ENCODE measurements around the gene C13orf46. TPM values are rescaled to one million over a fixed set of nuclear protein-coding genes. Genes with fewer than 3 reads are reported as not detected.

Gene C13orf46
- total and polyA plus RNA-seq, 4 donors: 1.1 to 11.3 (median 6.4) TPM

GRCh38 chr13:114012141-114012540, 38.3 kb upstream of the C13orf46 start:
- H3K27ac ChIP-seq (ENCODE audit: low read depth in 1 of 2, low read length in 1 of 2): peak overlapping the region in 1 of 2 donors; percentile 10
- peaks cover 0 to 2% (median 0%) of the 10 kb centered on the region in 4 donors for H3K9me3 ChIP-seq (ENCODE audit: control insufficient read depth in 4 of 4, insufficient read depth in 3 of 4, low read length in 3 of 4)
- H3K36me3 ChIP-seq (ENCODE audit: control insufficient read depth in 4 of 4, insufficient read depth in 4 of 4, low read length in 4 of 4): peaks cover 2 to 51% (median 11%) of the 10 kb centered on the region in 4 donors
- H3K4me1 ChIP-seq (ENCODE audit: control insufficient read depth in 5 of 5, insufficient read depth in 5 of 5, low read length in 5 of 5): peaks cover 0 to 2% (median 0%) of the 10 kb centered on the region in 5 donors
- TF ChIP-seq CTCF (IDR thresholded peaks at IDR 0.05; ENCODE audit: control extremely low read depth, extremely low read depth): no peak
- 92% methylated on average over 17 of the region's 17 CpGs for WGBS, 2 donors
- no peak for ATAC-seq (ENCODE audit: insufficient read depth, low FRiP score)
- no peaks in the 10 kb centered on the region for H3K27me3 ChIP-seq (ENCODE audit: control insufficient read depth in 3 of 3, insufficient read depth in 3 of 3, low read length in 2 of 3)
- no peak overlapping the region for H3K9ac ChIP-seq (ENCODE audit: insufficient read depth in 1 of 2, low read length in 2 of 2)
- no peak for DNase-seq
- H3K4me3 ChIP-seq: no peak overlapping the region

GRCh38 chr13:114011226-114011625, 37.4 kb upstream of the C13orf46 start:
- peaks cover 2 to 46% (median 11%) of the 10 kb centered on the region in 4 donors for H3K36me3 ChIP-seq (ENCODE audit: control insufficient read depth in 4 of 4, insufficient read depth in 4 of 4, low read length in 4 of 4)
- 97% methylated on average over 19 of the region's 19 CpGs for WGBS, 2 donors
- no peak overlapping the region for H3K27ac ChIP-seq (ENCODE audit: low read depth in 1 of 2, low read length in 1 of 2)
- no peak for DNase-seq
- H3K9me3 ChIP-seq (ENCODE audit: control insufficient read depth in 4 of 4, insufficient read depth in 3 of 4, low read length in 3 of 4): peaks cover 0 to 2% (median 0%) of the 10 kb centered on the region in 4 donors
- H3K4me3 ChIP-seq: no peak overlapping the region
- H3K9ac ChIP-seq (ENCODE audit: insufficient read depth in 1 of 2, low read length in 2 of 2): no peak overlapping the region
- H3K4me1 ChIP-seq (ENCODE audit: control insufficient read depth in 5 of 5, insufficient read depth in 5 of 5, low read length in 5 of 5): peaks cover 0 to under 1% (median 0%) of the 10 kb centered on the region in 5 donors
- H3K27me3 ChIP-seq (ENCODE audit: control insufficient read depth in 3 of 3, insufficient read depth in 3 of 3, low read length in 2 of 3): no peaks in the 10 kb centered on the region
- no peak for ATAC-seq (ENCODE audit: insufficient read depth, low FRiP score)
- TF ChIP-seq CTCF (IDR thresholded peaks at IDR 0.05; ENCODE audit: control extremely low read depth, extremely low read depth): no peak

- H3K9me3 ChIP-seq (ENCODE audit: control insufficient read depth in 4 of 4, insufficient read depth in 3 of 4, low read length in 3 of 4): peaks cover 0 to 2% (median 0%) of the 10 kb centered on the region in 4 donors
- H3K27me3 ChIP-seq (ENCODE audit: control insufficient read depth in 3 of 3, insufficient read depth in 3 of 3, low read length in 2 of 3): no peaks in the 10 kb centered on the region
- peaks cover 2 to 40% (median 11%) of the 10 kb centered on the region in 4 donors for H3K36me3 ChIP-seq (ENCODE audit: control insufficient read depth in 4 of 4, insufficient read depth in 4 of 4, low read length in 4 of 4)
- DNase-seq: no peak
- TF ChIP-seq CTCF (IDR thresholded peaks at IDR 0.05; ENCODE audit: control extremely low read depth, extremely low read depth): no peak
- H3K4me3 ChIP-seq: no peak overlapping the region
- no peak overlapping the region for H3K9ac ChIP-seq (ENCODE audit: insufficient read depth in 1 of 2, low read length in 2 of 2)
- H3K4me1 ChIP-seq (ENCODE audit: control insufficient read depth in 5 of 5, insufficient read depth in 5 of 5, low read length in 5 of 5): no peaks in the 10 kb centered on the region
- H3K27ac ChIP-seq (ENCODE audit: low read depth in 1 of 2, low read length in 1 of 2): no peak overlapping the region
- no peak for ATAC-seq (ENCODE audit: insufficient read depth, low FRiP score)
- 88 to 97% methylated on average over 33 to 37 of the region's 37 CpGs for WGBS, 2 donors
Observed at GRCh38 chr13:114010401-114011101, 36.7 kb upstream of the C13orf46 start.

Measured in lung (tissue), 12 donors.